ENCODE data around the gene BMPER. TPM values are rescaled to one million over a fixed set of nuclear protein-coding genes. Genes with fewer than 3 reads are reported as not detected.

BMPER gene
- total RNA-seq, 2 experiments from 2014 or later = not detected

GRCh38 chr7:34026481-34027190 is 121.3 kb downstream of the BMPER start:
- H3K4me1 Mint-ChIP-seq (ENCODE audit: low read depth) = no peaks in the 10 kb centered on the region
- H3K4me3 Mint-ChIP-seq = no peak overlapping the region

GRCh38 chr7:34031156-34031555 is 125.8 kb downstream of the BMPER start:
- Mint-ChIP-seq H3K27ac (no peak overlapping the region), H3K27me3 (ENCODE audit: low read depth) (peaks cover 2% of the 10 kb centered on the region), H3K4me3 (no peak overlapping the region), H3K4me1 (ENCODE audit: low read depth) (no peaks in the 10 kb centered on the region), H3K9me3 (no peaks in the 10 kb centered on the region), H3K36me3 (ENCODE audit: low read depth) (no peaks in the 10 kb centered on the region)
- intact Hi-C loops (cut with micrococcal nuclease) = no loop called here
- CTCF ChIA-PET = no interaction called here
- DNase-seq = no peak

More at GRCh38 chr7:34026481-34027190, 121.3 kb downstream of the BMPER start:
- Mint-ChIP-seq H3K36me3 (ENCODE audit: low read depth) (no peaks in the 10 kb centered on the region), H3K9me3 (no peaks in the 10 kb centered on the region), H3K27ac (no peak overlapping the region), H3K27me3 (ENCODE audit: low read depth) (peaks cover 7% of the 10 kb centered on the region)
- intact Hi-C loops (cut with micrococcal nuclease) = no loop called here
- DNase-seq = peak; percentile 5
- CTCF ChIA-PET = no interaction called here

DNA sequence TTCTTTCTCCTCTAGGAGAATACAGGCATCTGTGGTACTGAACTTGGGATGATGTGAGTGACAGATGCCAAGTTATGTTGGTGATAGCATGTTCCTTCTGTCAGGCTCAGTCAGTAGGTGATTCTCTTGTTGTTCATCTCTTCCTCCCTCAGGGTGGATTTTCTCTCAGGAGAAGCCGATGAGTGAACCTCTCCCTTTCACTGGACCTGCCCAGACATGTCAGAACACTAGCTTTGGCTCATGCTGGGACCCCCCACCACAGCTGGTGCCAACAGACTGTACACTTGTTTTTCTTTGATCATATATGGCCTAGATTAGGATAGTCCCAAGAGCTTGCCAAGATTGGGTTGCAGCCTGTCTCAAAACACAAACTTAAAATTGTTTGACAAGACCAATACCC is 129.4 kb downstream of the BMPER start:
- no peak for DNase-seq
- no peak overlapping the region for H3K27ac Mint-ChIP-seq
- no peak overlapping the region for H3K4me3 Mint-ChIP-seq
- no peaks in the 10 kb centered on the region for H3K4me1 Mint-ChIP-seq (ENCODE audit: low read depth)
- H3K9me3 Mint-ChIP-seq = no peaks in the 10 kb centered on the region
- intact Hi-C loops (cut with micrococcal nuclease) = no loop called here
- CTCF ChIA-PET = no interaction called here
- H3K27me3 Mint-ChIP-seq (ENCODE audit: low read depth) = peaks cover 2% of the 10 kb centered on the region
- H3K36me3 Mint-ChIP-seq (ENCODE audit: low read depth) = no peaks in the 10 kb centered on the region

DNA sequence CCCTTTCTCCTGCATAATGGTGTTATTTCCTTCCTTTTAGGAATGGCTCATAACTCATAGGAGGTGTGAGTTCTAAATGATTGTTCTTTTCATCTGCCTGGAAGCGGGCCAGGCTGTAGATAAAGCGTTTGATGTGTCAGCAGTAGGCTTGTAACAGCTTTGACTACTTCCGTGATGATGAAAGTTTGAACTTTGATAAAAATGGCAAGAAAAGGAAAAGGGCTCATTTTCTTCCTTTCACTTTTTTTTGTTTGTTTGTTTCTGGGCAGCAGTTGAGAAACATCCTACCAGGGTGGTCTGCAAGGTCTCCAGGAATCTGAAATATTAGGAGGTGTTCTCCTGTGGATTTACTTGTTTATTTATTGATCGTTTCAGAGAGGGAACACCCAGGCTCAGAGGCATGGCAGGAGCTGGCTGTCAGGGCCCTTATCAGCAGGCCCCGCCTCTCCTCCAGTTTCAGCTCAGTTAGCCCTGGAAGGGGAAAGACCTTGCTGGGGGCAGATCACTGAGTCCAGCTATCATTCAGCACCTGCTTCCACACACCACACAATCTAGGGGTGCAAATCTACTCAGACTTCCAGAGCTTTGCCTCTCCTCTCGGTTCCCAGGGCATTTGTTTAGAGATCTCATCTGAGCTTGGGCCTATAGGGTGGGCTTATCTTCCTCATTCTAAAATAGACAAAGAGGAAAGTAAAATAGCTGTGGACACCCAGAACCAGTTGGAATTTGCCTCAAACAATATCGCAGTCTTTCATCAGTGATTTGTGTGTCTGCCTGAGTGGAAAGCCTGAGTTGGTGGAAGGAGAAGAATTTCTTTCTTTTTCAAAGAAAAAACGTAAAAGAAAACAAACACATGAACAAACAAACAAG is 130.9 kb downstream of the BMPER start:
- H3K36me3 Mint-ChIP-seq (ENCODE audit: low read depth) = no peaks in the 10 kb centered on the region
- peaks cover 2% of the 10 kb centered on the region for H3K27me3 Mint-ChIP-seq (ENCODE audit: low read depth)
- no peaks in the 10 kb centered on the region for H3K4me1 Mint-ChIP-seq (ENCODE audit: low read depth)
- no peak overlapping the region for H3K27ac Mint-ChIP-seq
- no peaks in the 10 kb centered on the region for H3K9me3 Mint-ChIP-seq
- peak; percentile 19 for DNase-seq
- intact Hi-C loops (cut with micrococcal nuclease) = no loop called here
- H3K4me3 Mint-ChIP-seq = no peak overlapping the region
- CTCF ChIA-PET = interaction anchor here (0.7 kb wide), 1 partner anchor 281 kb away, joined by 3 read pairs; no protein-coding TSS in a partner anchor

- CTCF ChIA-PET = no interaction called here
- intact Hi-C loops (cut with micrococcal nuclease) = no loop called here
- H3K4me3 Mint-ChIP-seq = no peak overlapping the region
- H3K36me3 Mint-ChIP-seq (ENCODE audit: low read depth) = no peaks in the 10 kb centered on the region
- peaks cover 2% of the 10 kb centered on the region for H3K27me3 Mint-ChIP-seq (ENCODE audit: low read depth)
- H3K4me1 Mint-ChIP-seq (ENCODE audit: low read depth) = no peaks in the 10 kb centered on the region
- DNase-seq = no peak
- H3K27ac Mint-ChIP-seq = no peak overlapping the region
- no peaks in the 10 kb centered on the region for H3K9me3 Mint-ChIP-seq
These were observed 131.8 kb downstream of the BMPER start for GRCh38 chr7:34036972-34037792.

- H3K4me1 Mint-ChIP-seq (ENCODE audit: low read depth) = no peaks in the 10 kb centered on the region
- intact Hi-C loops (cut with micrococcal nuclease) = no loop called here
- CTCF ChIA-PET = no interaction called here
- H3K4me3 Mint-ChIP-seq = no peak overlapping the region
- H3K27ac Mint-ChIP-seq = no peak overlapping the region
- H3K27me3 Mint-ChIP-seq (ENCODE audit: low read depth) = peaks cover 2% of the 10 kb centered on the region
- no peak for DNase-seq
- H3K36me3 Mint-ChIP-seq (ENCODE audit: low read depth) = no peaks in the 10 kb centered on the region
- no peaks in the 10 kb centered on the region for H3K9me3 Mint-ChIP-seq
These were observed 133.6 kb downstream of the BMPER start for GRCh38 chr7:34038816-34039470.

GRCh38 chr7:34041707-34042106 is 136.4 kb downstream of the BMPER start:
- Mint-ChIP-seq H3K36me3 (ENCODE audit: low read depth) (no peaks in the 10 kb centered on the region), H3K27ac (no peak overlapping the region), H3K9me3 (no peaks in the 10 kb centered on the region), H3K4me1 (ENCODE audit: low read depth) (no peaks in the 10 kb centered on the region), H3K4me3 (no peak overlapping the region), H3K27me3 (ENCODE audit: low read depth) (peaks cover 2% of the 10 kb centered on the region)
- intact Hi-C loops (cut with micrococcal nuclease) = no loop called here
- DNase-seq = no peak
- CTCF ChIA-PET = no interaction called here

DNA sequence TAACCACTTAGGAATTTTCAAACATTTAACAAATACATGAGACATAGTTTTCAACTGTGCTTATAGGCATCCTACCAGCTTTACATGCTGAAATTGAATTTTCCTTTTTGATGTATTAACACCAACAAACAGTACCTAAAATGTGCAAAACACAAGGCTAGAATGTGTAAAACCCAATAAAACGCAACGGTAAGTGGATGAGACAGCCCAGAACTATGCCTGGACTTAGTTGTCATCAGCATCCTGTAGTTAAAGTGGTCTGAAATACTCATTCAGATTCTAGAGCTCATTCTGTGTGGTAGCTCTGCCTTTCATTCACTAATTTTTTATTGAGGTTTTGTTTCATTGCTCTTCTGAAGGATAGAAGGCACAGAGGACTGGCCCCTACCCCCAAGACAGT is 137.1 kb downstream of the BMPER start:
- Mint-ChIP-seq H3K4me1 (ENCODE audit: low read depth) (no peaks in the 10 kb centered on the region), H3K36me3 (ENCODE audit: low read depth) (no peaks in the 10 kb centered on the region), H3K27ac (no peak overlapping the region), H3K4me3 (no peak overlapping the region), H3K9me3 (no peaks in the 10 kb centered on the region), H3K27me3 (ENCODE audit: low read depth) (peaks cover 2% of the 10 kb centered on the region)
- no peak for DNase-seq
- intact Hi-C loops (cut with micrococcal nuclease) = no loop called here
- CTCF ChIA-PET = no interaction called here

- CTCF ChIA-PET = no interaction called here
- Mint-ChIP-seq H3K27ac (no peak overlapping the region), H3K27me3 (ENCODE audit: low read depth) (peaks cover 2% of the 10 kb centered on the region), H3K36me3 (ENCODE audit: low read depth) (no peaks in the 10 kb centered on the region), H3K4me1 (ENCODE audit: low read depth) (no peaks in the 10 kb centered on the region), H3K4me3 (no peak overlapping the region), H3K9me3 (no peaks in the 10 kb centered on the region)
- no peak for DNase-seq
- intact Hi-C loops (cut with micrococcal nuclease) = no loop called here
These were observed 138.3 kb downstream of the BMPER start for GRCh38 chr7:34043461-34044305.

DNA sequence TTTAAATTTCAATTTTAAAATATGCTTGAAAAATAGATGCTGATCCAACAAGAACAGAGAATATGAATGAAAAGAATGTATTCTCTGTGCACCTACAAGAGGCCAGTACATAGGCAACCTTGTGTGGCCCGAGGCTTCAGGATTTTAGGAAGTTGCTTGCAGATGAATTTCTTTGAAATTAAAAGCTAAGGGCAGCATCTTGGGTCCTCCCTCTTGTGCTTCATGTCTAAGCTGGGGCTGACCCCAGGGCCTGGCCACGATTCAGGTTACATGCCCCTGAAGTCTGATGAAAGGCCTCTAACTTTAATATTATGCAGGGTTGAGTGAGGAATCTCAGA is 138.9 kb downstream of the BMPER start:
- Mint-ChIP-seq H3K9me3 (no peaks in the 10 kb centered on the region), H3K27me3 (ENCODE audit: low read depth) (no peaks in the 10 kb centered on the region), H3K27ac (no peak overlapping the region), H3K36me3 (ENCODE audit: low read depth) (no peaks in the 10 kb centered on the region), H3K4me1 (ENCODE audit: low read depth) (no peaks in the 10 kb centered on the region), H3K4me3 (no peak overlapping the region)
- CTCF ChIA-PET = no interaction called here
- intact Hi-C loops (cut with micrococcal nuclease) = no loop called here
- DNase-seq = no peak

DNA sequence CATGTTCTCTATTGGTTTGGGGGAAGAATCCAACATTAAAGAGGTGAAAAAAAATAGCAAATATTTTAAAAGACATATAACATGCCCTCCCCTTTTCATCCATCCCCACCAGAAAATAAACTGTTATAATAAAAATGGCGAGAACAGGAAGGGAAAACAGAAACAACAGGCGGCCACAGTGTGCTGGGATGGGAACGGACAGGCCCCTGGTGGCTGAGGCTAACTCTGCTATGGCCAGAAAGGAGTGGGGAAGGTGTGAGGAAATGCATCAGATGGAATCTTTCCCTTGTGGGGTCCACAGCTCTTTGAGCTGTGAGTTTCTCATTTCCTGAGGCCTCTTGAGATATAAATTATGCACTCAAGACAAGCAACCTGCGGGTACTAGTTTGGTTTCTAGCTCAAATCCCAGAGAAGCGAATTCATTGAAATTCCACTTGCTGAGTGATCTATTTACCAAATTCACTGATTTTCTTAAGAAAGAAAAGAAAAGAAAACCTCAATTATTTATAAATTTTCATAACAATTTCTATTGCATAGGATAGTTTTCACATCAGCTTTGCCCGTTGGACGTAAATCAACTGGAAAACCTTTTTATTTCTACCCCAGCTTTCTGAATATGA is 139.5 kb downstream of the BMPER start:
- no peaks in the 10 kb centered on the region for H3K4me1 Mint-ChIP-seq (ENCODE audit: low read depth)
- intact Hi-C loops (cut with micrococcal nuclease) = no loop called here
- no peak for DNase-seq
- H3K4me3 Mint-ChIP-seq = no peak overlapping the region
- H3K36me3 Mint-ChIP-seq (ENCODE audit: low read depth) = no peaks in the 10 kb centered on the region
- CTCF ChIA-PET = no interaction called here
- H3K9me3 Mint-ChIP-seq = no peaks in the 10 kb centered on the region
- H3K27me3 Mint-ChIP-seq (ENCODE audit: low read depth) = no peaks in the 10 kb centered on the region
- no peak overlapping the region for H3K27ac Mint-ChIP-seq

All from activated naive CD4-positive, alpha-beta T cell treated with anti-CD3 and anti-CD28 coated beads for 36 hours (primary cell).